ENCODE results near the gene RFX6.

The RFX6 gene

DNA sequence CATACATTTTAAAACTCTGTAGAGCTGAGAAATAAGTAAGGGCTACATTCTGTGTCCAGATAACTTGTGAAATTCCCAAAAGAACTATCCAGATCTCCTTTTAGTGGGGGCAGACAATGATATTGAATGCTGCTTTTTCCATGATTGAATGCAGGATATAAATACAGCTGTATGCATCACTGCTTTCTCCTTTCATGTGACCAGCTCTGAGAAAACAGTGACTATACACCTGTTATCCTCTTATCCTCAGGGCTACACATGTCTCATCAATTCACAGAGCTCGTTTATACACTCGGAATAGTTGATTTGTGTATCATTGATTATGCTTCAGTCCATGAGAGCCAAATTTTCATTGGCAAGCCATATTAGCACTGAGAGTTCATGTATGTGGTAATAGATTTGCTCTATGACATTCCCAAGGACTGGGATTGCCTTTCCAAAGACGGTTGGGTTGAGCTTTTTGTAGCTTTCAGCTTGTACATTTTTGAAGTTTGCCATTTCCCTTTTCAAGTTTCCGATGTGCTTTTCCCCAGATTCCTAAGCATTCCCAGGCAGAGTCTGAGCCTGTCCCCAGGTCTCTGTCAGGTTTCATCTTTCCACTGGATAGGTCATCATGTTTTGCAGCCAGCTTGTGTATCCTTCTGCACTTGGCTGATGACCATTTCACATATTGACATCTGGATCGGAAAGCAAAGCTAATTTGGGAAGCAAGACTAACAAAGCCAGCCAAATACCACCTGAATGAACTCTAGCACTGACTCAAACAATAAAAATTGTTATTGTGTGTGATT, 97.7 kb downstream of the RFX6 start:
- H3K9me3 ChIP-seq (ENCODE audit: control insufficient read depth, low read length): no peaks in the 10 kb centered on the region
- H3K27me3 ChIP-seq (replicated peaks; ENCODE audit: control insufficient read depth, insufficient read depth, low read length): no peaks in the 10 kb centered on the region
- H3K9ac ChIP-seq (ENCODE audit: low read length): no peak overlapping the region
- peaks cover 4% of the 10 kb centered on the region for H3K4me1 ChIP-seq (ENCODE audit: control insufficient read depth, insufficient read depth, low read length)
- DNase-seq (ENCODE audit: low read depth): no peak
- no peaks in the 10 kb centered on the region for H3K36me3 ChIP-seq (ENCODE audit: control insufficient read depth, insufficient read depth, low read length, severe bottlenecking)
- no peak overlapping the region for H3K4me3 ChIP-seq (ENCODE audit: low read length)

DNA sequence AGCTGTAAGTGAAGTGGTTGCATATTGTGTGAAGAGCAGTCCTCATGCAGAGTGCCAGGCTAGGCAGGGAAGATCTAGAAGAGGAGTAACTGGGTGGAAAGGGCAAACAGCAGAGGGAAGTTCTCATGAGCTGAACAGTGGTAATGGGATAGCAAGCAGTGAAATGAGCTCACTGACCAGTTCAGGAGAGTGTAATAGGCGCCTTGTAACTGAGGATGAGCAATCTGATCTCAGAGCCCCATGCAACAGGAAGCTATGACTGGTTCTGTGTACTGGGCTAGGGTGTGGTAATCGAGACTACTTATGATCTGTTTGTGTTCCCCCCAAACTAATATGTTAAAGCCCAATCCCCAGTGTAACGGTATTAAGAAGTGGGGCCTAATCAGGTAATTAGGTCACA, 98.6 kb downstream of the RFX6 start:
- H3K36me3 ChIP-seq (ENCODE audit: control insufficient read depth, insufficient read depth, low read length, severe bottlenecking): no peaks in the 10 kb centered on the region
- H3K9me3 ChIP-seq (ENCODE audit: control insufficient read depth, low read length): no peaks in the 10 kb centered on the region
- H3K27me3 ChIP-seq (replicated peaks; ENCODE audit: control insufficient read depth, insufficient read depth, low read length): no peaks in the 10 kb centered on the region
- peaks cover 4% of the 10 kb centered on the region for H3K4me1 ChIP-seq (ENCODE audit: control insufficient read depth, insufficient read depth, low read length)
- no peak for DNase-seq (ENCODE audit: low read depth)
- H3K4me3 ChIP-seq (ENCODE audit: low read length): no peak overlapping the region
- no peak overlapping the region for H3K9ac ChIP-seq (ENCODE audit: low read length)

DNA sequence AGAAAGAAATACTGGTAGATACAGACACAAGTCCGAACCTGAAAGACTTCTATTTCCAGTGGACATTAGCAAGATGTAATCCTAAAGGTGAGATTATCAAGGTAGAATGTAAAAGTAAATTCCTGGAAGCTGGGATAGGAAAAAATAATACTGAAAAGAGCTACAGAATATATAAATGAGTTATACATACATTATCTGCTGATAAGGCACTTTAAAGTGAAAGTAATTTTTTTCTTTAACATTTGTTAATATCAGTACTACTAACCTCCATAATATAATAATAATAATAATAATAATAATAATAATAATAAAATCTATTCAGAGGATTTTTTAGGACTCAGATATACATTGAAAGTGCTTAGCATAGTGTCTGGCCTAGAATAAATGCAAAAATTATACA, 102.5 kb downstream of the RFX6 start:
- Histone ChIP-seq H3K9ac (ENCODE audit: low read length) (no peak overlapping the region), H3K9me3 (ENCODE audit: control insufficient read depth, low read length) (peaks cover 21% of the 10 kb centered on the region), H3K4me1 (ENCODE audit: control insufficient read depth, insufficient read depth, low read length) (no peaks in the 10 kb centered on the region), H3K27me3 (replicated peaks; ENCODE audit: control insufficient read depth, insufficient read depth, low read length) (no peaks in the 10 kb centered on the region), H3K36me3 (ENCODE audit: control insufficient read depth, insufficient read depth, low read length, severe bottlenecking) (no peaks in the 10 kb centered on the region), H3K4me3 (ENCODE audit: low read length) (no peak overlapping the region)
- no peak for DNase-seq (ENCODE audit: low read depth)

Data from adipocyte (in vitro differentiated cells).